Tibial nerve (tissue), 4 donors: Measurements from ENCODE around the gene TMEM14A. TPM values are rescaled to one million over a fixed set of nuclear protein-coding genes. Genes with fewer than 3 reads are reported as not detected.

Source experiments
- DNase-seq, 2 donors: peaks; one replicate each; pipeline ENCODE4 v3.0.0-alpha.2; 2019; ENCODE audit warnings: low spot score in 2 of 2
- H3K27ac ChIP-seq, 4 donors: fragments of 200-600 bp; sonication (generic) in 3 of 4; one replicate each; pipeline ENCODE4 v1.5.1; 2017 to 2019; ENCODE audit warnings: mild to moderate bottlenecking in 1 of 4
- H3K27me3 ChIP-seq, 2 donors: fragments of 200-600 bp; sonication (generic) in 1 of 2; one replicate each; pipeline versions ENCODE4 v1.5.1 to v1.6.0; 2017 to 2019
- H3K36me3 ChIP-seq, 3 donors: fragments of 200-600 bp; sonication (generic); one replicate each; pipeline ENCODE4 v1.5.1; 2018 to 2019
- H3K4me1 ChIP-seq, 4 donors: fragments of 200-600 bp; sonication (generic) in 3 of 4; one replicate each; pipeline ENCODE4 v1.5.1; 2017 to 2019
- H3K4me3 ChIP-seq, 4 donors: fragments of 200-600 bp; sonication (generic) in 3 of 4; one replicate each; pipeline ENCODE4 v1.5.1; 2017 to 2019; ENCODE audit warnings: mild to moderate bottlenecking in 1 of 4, moderate library complexity in 1 of 4
- H3K9me3 ChIP-seq, 4 donors: fragments of 200-600 bp; sonication (generic) in 3 of 4; one replicate each; pipeline ENCODE4 v1.5.1; 2017 to 2019
- EP300 ChIP-seq, 2 donors: sonication (generic); formaldehyde crosslinking; IDR thresholded peaks; one replicate each; pipeline ENCODE4 v1.6.1; 2017; ENCODE audit warnings: antibody characterized with exemption in 2 of 2, mild to moderate bottlenecking in 1 of 2
- POLR2A ChIP-seq, 2 donors: fragments of 450-650 bp; IDR thresholded peaks; one replicate each; pipeline ENCODE4 v1.6.1; 2017; ENCODE audit warnings: antibody characterized with exemption in 2 of 2, mild to moderate bottlenecking in 2 of 2, moderate library complexity in 2 of 2
- WGBS, 2 donors: methylation state at CpG; one replicate each; pipeline ENCODE4 v1.1.5; 2018; 5-methylcytosine and 5-hydroxymethylcytosine counted together
- total RNA-seq, 4 donors: library from RNA; depleted of rRNA; stranded (reverse); fragments of >200 nt; gene quantifications; one replicate each; pipeline ENCODE4 v1.1.0, GENCODE V29; 2016
- TF ChIP-seq, protein P1 (sequence below), 5 experiments: fragments of 200-600 bp in 3 of 5; fragments of 450-650 bp in 2 of 5; sonication (generic) in 3 of 5; IDR thresholded peaks; one replicate each; pipeline ENCODE4 v1.5.1; 2016 to 2019; ENCODE audit warnings: antibody characterized with exemption in 5 of 5, mild to moderate bottlenecking in 3 of 5, moderate library complexity in 2 of 5

TMEM14A gene
- total RNA-seq, 4 donors from 2014 or later, result 14.4 to 39.6 (median 24.3) TPM

DNA sequence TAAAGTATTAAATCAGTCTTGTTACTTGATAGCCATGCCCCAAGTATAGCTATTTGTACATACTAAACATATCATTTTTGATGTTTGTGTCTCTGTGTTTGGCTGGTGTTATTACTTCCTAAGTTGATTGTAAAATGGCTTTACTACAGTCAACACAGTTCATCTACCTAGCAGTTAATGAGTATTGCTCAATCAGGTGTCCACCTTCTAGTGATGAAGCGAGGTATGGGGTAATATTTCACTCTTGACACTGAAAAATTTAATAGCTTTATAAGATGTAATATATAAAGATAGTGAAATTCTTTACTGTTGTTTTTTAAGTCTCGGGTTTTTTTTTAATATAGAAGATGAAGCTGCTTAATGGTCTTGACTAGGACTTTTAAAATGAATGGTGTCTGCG, 18.9 kb downstream of the TMEM14A start:
- Histone ChIP-seq H3K4me1 (no peaks in the 10 kb centered on the region), H3K27me3 (no peaks in the 10 kb centered on the region), H3K27ac (no peak overlapping the region), H3K9me3 (no peaks in the 10 kb centered on the region), H3K4me3 (no peak overlapping the region), H3K36me3 (peaks cover 0 to 23% (median 0%) of the 10 kb centered on the region in 3 donors)
- 89 to 90% methylated on average over 3 of the region's 3 CpGs for WGBS, 2 donors
- TF ChIP-seq EP300 (IDR thresholded peaks at IDR 0.05) (no peak), POLR2A (IDR thresholded peaks at IDR 0.05) (no peak)
- TF ChIP-seq, protein P1, sequence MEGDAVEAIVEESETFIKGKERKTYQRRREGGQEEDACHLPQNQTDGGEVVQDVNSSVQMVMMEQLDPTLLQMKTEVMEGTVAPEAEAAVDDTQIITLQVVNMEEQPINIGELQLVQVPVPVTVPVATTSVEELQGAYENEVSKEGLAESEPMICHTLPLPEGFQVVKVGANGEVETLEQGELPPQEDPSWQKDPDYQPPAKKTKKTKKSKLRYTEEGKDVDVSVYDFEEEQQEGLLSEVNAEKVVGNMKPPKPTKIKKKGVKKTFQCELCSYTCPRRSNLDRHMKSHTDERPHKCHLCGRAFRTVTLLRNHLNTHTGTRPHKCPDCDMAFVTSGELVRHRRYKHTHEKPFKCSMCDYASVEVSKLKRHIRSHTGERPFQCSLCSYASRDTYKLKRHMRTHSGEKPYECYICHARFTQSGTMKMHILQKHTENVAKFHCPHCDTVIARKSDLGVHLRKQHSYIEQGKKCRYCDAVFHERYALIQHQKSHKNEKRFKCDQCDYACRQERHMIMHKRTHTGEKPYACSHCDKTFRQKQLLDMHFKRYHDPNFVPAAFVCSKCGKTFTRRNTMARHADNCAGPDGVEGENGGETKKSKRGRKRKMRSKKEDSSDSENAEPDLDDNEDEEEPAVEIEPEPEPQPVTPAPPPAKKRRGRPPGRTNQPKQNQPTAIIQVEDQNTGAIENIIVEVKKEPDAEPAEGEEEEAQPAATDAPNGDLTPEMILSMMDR (IDR thresholded peaks at IDR 0.05), result no peak
- no peak for DNase-seq

DNA sequence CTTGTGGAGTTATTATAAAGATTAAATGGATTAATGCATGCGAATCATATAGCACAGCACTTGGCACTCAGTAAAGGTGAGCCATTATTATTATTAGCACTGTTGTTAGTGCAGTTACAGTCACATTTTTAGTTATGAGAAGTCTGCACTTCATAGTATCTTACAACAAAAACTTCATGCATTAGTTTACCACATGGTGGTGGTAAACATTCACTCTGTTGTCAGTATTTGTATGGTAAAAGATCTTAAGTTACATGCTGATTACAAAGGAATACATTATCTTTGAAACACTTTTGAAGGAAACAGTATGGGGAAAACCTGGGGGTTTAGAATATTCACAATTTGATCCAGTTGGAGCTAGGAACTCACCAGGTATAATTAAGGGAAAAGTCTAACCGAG, 20.8 kb downstream of the TMEM14A start:
- Histone ChIP-seq H3K27ac (no peak overlapping the region), H3K9me3 (no peaks in the 10 kb centered on the region), H3K27me3 (no peaks in the 10 kb centered on the region), H3K36me3 (peaks cover 0 to 23% (median 0%) of the 10 kb centered on the region in 3 donors), H3K4me3 (no peak overlapping the region), H3K4me1 (no peaks in the 10 kb centered on the region)
- 81 to 90% methylated on average over 2 of the region's 2 CpGs for WGBS, 2 donors
- TF ChIP-seq EP300 (IDR thresholded peaks at IDR 0.05) (no peak), POLR2A (IDR thresholded peaks at IDR 0.05) (no peak)
- TF ChIP-seq, protein P1 (IDR thresholded peaks at IDR 0.05), result no peak
- no peak for DNase-seq

DNA sequence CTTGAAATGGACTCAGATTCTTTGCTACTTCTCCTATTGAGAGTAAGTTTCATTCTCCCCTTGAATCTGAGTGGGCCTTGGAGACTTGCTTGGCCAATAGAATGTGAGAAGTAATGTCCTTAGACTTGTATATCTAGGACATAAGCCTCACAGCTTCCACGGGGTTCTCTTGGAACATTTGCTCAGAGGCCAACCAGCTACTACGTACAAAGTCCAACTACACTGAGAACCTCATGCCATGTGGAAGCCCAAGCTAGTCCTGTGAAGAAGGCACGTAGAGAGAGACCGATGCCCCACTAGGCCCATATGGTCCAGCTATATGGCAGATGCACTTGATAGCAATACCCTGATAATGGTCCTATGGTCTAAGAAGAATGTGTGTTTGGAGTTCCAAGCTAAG, 22.9 kb downstream of the TMEM14A start:
- TF ChIP-seq POLR2A (IDR thresholded peaks at IDR 0.05) (no peak), EP300 (IDR thresholded peaks at IDR 0.05) (no peak)
- TF ChIP-seq, protein P1 (IDR thresholded peaks at IDR 0.05), result no peak
- WGBS, 2 donors, result 94% methylated on average over 4 of the region's 4 CpGs
- Histone ChIP-seq H3K4me1 (no peaks in the 10 kb centered on the region), H3K9me3 (no peaks in the 10 kb centered on the region), H3K36me3 (peaks cover 0 to 23% (median 0%) of the 10 kb centered on the region in 3 donors), H3K4me3 (no peak overlapping the region), H3K27ac (no peak overlapping the region), H3K27me3 (no peaks in the 10 kb centered on the region)
- DNase-seq, result no peak

DNA sequence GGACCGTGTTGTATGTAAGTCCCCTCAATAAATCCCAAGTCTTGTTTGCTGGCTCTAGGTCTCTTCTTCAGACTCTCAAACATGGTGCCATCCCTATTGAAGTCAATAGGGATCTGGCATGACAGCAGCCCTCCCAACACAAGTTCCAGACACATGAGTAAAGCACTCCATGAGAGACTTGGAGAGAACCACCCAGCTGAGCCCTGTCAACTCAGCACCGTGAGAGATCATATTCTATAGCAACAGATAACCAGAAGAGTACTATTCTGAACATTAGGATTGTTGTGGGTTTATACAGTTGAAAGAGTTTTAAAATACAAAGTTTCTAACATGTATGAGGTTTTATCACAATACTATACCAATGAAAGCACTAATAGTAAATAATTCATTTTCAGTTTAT, 23.5 kb downstream of the TMEM14A start:
- no peak for DNase-seq
- TF ChIP-seq EP300 (IDR thresholded peaks at IDR 0.05), result no peak
- no peak for TF ChIP-seq POLR2A (IDR thresholded peaks at IDR 0.05)
- TF ChIP-seq, protein P1 (IDR thresholded peaks at IDR 0.05), result no peak
- WGBS, 2 donors, result 94 to 98% methylated on average over 2 of the region's 2 CpGs
- Histone ChIP-seq H3K4me1 (no peaks in the 10 kb centered on the region), H3K36me3 (peaks cover 0 to 23% (median 0%) of the 10 kb centered on the region in 3 donors), H3K27me3 (no peaks in the 10 kb centered on the region), H3K27ac (no peak overlapping the region), H3K4me3 (no peak overlapping the region), H3K9me3 (no peaks in the 10 kb centered on the region)

DNA sequence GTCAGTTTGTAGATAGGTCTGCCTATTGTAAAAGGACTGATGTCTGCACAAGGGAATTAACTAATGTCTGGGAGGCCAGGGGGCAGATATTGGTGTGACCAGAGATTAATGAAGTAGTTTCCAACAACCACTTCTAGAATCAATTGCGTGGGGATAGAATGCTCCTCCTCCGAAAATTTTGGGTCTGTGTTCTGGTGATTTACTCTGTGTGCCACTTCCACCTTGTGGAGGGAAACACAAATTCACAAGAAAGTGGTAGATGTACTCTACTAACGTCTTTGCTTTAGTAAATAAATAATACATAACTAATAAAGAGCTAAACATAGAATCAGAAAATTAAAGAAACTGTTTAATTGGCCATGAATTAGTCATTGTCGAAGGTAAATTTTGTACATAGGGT, 25.5 kb downstream of the TMEM14A start:
- H3K9me3 ChIP-seq, result no peaks in the 10 kb centered on the region
- no peak for DNase-seq
- no peaks in the 10 kb centered on the region for H3K27me3 ChIP-seq
- H3K27ac ChIP-seq, result no peak overlapping the region
- WGBS, 2 donors, result 51 to 61% methylated on average over 4 of the region's 4 CpGs
- H3K4me3 ChIP-seq, result no peak overlapping the region
- TF ChIP-seq EP300 (IDR thresholded peaks at IDR 0.05), result no peak
- no peak for TF ChIP-seq POLR2A (IDR thresholded peaks at IDR 0.05)
- TF ChIP-seq, protein P1 (IDR thresholded peaks at IDR 0.05), result no peak
- H3K4me1 ChIP-seq, result no peaks in the 10 kb centered on the region
- peaks cover 0 to 23% (median 0%) of the 10 kb centered on the region in 3 donors for H3K36me3 ChIP-seq
